Right atrium auricular region (tissue), 2 donors: ENCODE measurements around the gene CYB5R2. TPM values are rescaled to one million over a fixed set of nuclear protein-coding genes. Genes with fewer than 3 reads are reported as not detected.

Experiments used
- DNase-seq: peaks from one replicate; pipeline ENCODE4 v3.0.0-alpha.2; 2019; ENCODE audit warnings: low spot score
- H3K27ac ChIP-seq, 2 donors: fragments of 200-600 bp; sonication (generic); 1 replicate in 1 of 2; 2 replicates in 1 of 2; pipeline ENCODE4 v1.5.1; 2016 to 2019
- H3K27me3 ChIP-seq, 2 donors: fragments of 200-600 bp; sonication (generic); one replicate each; pipeline versions ENCODE4 v1.5.1 to v1.6.0; 2017 to 2019
- H3K36me3 ChIP-seq: fragments of 200-600 bp; sonication (generic); one replicate; pipeline ENCODE4 v1.5.1; 2016
- H3K4me1 ChIP-seq, 2 donors: fragments of 200-600 bp; sonication (generic); one replicate each; pipeline versions ENCODE4 v1.5.1 to v1.6.0; 2017 to 2019
- H3K4me3 ChIP-seq, 2 donors: fragments of 200-600 bp; sonication (generic); 1 replicate in 1 of 2; 2 replicates in 1 of 2; pipeline ENCODE4 v1.5.1; 2017 to 2019; ENCODE audit warnings: mild to moderate bottlenecking in 1 of 2, moderate library complexity in 1 of 2
- H3K9me3 ChIP-seq, 2 donors: fragments of 200-600 bp; sonication (generic); one replicate each; pipeline ENCODE4 v1.5.1; 2019
- CTCF ChIP-seq, 2 donors: fragments of 200-600 bp; sonication (generic); IDR thresholded peaks; one replicate each; pipeline ENCODE4 v1.5.1; 2019; ENCODE audit warnings: antibody characterized with exemption in 2 of 2
- total RNA-seq, 2 donors: library from RNA; depleted of rRNA; stranded (reverse); fragments of >200 nt; gene quantifications; one replicate each; pipeline ENCODE4 v1.1.0, GENCODE V29; 2016

The CYB5R2 gene
- total RNA-seq, 2 donors from 2014 or later, result 1.5 to 4.0 TPM

GRCh38 chr11:7657306-7658025, 15.8 kb downstream of the CYB5R2 start:
- H3K27ac ChIP-seq, result no peak overlapping the region
- peak; percentile 83 for DNase-seq
- peak; percentile 30 to 71 for TF ChIP-seq CTCF (IDR thresholded peaks at IDR 0.05)
- no peaks in the 10 kb centered on the region for H3K27me3 ChIP-seq
- H3K9me3 ChIP-seq, result no peaks in the 10 kb centered on the region
- peaks cover 0 to 15% of the 10 kb centered on the region in 2 donors for H3K4me1 ChIP-seq
- H3K4me3 ChIP-seq, result no peak overlapping the region
- peaks cover 16% of the 10 kb centered on the region for H3K36me3 ChIP-seq

- no peaks in the 10 kb centered on the region for H3K27me3 ChIP-seq
- peaks cover 24% of the 10 kb centered on the region for H3K36me3 ChIP-seq
- no peak for TF ChIP-seq CTCF (IDR thresholded peaks at IDR 0.05)
- H3K4me1 ChIP-seq, result peaks cover 0 to 15% of the 10 kb centered on the region in 2 donors
- no peak overlapping the region for H3K4me3 ChIP-seq
- no peak for DNase-seq
- peak overlapping the region; percentile 60 to 72 for H3K27ac ChIP-seq
- no peaks in the 10 kb centered on the region for H3K9me3 ChIP-seq
Observed at GRCh38 chr11:7656704-7657103, 16.6 kb downstream of the CYB5R2 start.

DNA sequence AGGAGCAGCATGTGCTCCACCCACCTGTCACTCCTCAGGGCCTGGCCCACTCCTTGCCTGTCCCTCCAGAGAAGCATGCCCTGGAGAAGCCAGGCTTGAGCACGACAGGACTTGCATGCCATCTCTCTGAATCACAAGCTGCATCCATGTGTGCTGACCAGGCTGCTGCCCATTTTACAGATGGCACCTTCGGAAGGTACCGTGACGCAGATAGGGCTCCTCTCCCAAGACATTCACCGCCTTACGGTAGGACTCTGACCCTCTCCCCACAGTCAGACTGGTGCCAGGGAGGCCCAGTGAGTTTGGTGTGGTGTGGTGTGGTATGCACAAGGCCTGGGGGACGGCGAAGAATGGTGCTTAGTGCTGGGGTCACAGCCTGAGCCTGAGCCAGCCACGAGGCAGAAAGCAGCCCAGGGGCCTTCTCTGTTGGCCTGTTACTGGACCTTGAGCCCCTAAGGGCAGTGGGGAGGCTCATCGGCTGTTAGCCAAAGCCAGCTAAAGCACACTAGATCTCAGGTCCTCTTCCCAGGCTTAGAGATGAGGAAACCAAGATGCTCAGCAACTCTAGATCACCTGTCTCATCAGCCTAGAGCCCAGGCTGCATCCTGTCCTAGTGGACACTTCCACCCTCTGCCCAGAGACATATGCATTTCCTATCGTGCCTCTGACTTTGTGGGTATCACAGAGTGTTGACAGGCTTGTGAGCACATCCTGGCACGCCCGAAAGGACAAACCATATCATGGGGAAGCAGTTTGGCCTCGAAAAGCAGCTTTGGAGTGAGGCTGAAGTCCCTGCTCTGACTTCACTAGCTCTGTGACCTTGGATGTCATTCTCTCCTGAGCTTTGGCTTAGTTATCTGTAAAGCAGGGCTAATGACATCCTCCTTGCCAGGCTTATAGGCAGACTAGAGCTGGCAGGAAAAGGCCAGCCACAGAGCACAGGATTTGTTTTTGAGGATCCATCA, 17.8 kb downstream of the CYB5R2 start:
- DNase-seq, result no peak
- peaks cover 34% of the 10 kb centered on the region for H3K36me3 ChIP-seq
- no peaks in the 10 kb centered on the region for H3K9me3 ChIP-seq
- H3K4me3 ChIP-seq, result no peak overlapping the region
- peaks cover 0 to 15% of the 10 kb centered on the region in 2 donors for H3K4me1 ChIP-seq
- H3K27ac ChIP-seq, result peak overlapping the region; percentile 60 to 72
- H3K27me3 ChIP-seq, result no peaks in the 10 kb centered on the region
- TF ChIP-seq CTCF (IDR thresholded peaks at IDR 0.05), result no peak

DNA sequence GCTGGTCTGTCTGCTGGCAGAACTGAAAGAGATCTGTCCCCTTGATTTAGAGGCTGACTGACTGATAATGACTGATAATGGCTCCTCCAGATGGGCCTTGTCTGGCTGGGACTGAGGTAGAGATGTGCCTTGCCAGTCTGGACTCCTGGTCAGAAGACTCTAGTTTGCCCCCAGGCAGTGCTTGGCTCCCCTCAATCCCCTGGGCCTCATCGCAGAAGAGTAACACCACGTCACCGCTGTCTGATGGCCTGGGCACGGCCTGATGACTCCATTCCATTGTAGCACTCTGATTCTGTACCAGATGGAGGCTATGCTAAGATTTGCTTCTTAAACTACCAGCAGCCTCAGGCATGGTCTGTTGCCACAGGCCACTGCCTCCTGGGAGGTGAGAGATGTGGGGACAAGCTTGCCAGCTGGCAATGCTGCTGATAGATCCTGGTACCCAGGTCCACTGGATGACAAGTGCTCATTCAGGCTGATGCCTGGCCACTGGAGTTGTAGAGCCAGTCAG, 19.1 kb downstream of the CYB5R2 start:
- H3K36me3 ChIP-seq, result peaks cover 47% of the 10 kb centered on the region

GRCh38 chr11:7651700-7652099, 21.6 kb downstream of the CYB5R2 start:
- H3K36me3 ChIP-seq, result peaks cover 57% of the 10 kb centered on the region
- H3K9me3 ChIP-seq, result no peaks in the 10 kb centered on the region
- H3K4me1 ChIP-seq, result peaks cover 0 to 9% of the 10 kb centered on the region in 2 donors
- no peak overlapping the region for H3K4me3 ChIP-seq
- DNase-seq, result no peak
- TF ChIP-seq CTCF (IDR thresholded peaks at IDR 0.05), result no peak
- H3K27me3 ChIP-seq, result no peaks in the 10 kb centered on the region
- no peak overlapping the region for H3K27ac ChIP-seq

More for the DNA sequence above, 19.1 kb downstream of the CYB5R2 start:
- TF ChIP-seq CTCF (IDR thresholded peaks at IDR 0.05), result no peak
- Histone ChIP-seq H3K4me3 (no peak overlapping the region), H3K27ac (no peak overlapping the region), H3K27me3 (no peaks in the 10 kb centered on the region), H3K4me1 (peaks cover 0 to 15% of the 10 kb centered on the region in 2 donors), H3K9me3 (no peaks in the 10 kb centered on the region)
- no peak for DNase-seq
